ENCODE measurements around the gene SPP1. TPM values are rescaled to one million over a fixed set of nuclear protein-coding genes. Genes with fewer than 3 reads are reported as not detected.
"Not testable (repeated sequence)": the region's sequence is repeated elsewhere in the genome, so short reads cannot be mapped to it uniquely, and the experiment has no call there.

Gene SPP1
- polyA plus RNA-seq, 3 donors: 0.08 TPM; not detected in 2

GRCh38 chr4:87934157-87934704 lies 41.3 kb upstream of the SPP1 start:
- no CpG with 5 or more reads among the region's 2 CpGs for WGBS (ENCODE audit: insufficient coverage)
- Mint-ChIP-seq H3K9me3 (peaks cover 0 to 12% (median 8%) of the 10 kb centered on the region in 7 donors), H3K27me3 (ENCODE audit: low read depth in 3 of 3) (no peaks in the 10 kb centered on the region), H3K27ac (no peak overlapping the region), H3K4me1 (no peaks in the 10 kb centered on the region), H3K4me3 (no peak overlapping the region), H3K36me3 (no peaks in the 10 kb centered on the region)
- Histone ChIP-seq H3K27ac (ENCODE audit: low read depth in 1 of 2, low read length in 2 of 2) (no peak overlapping the region), H3K4me1 (ENCODE audit: control insufficient read depth in 1 of 2, insufficient read depth in 2 of 2, low read length in 2 of 2) (no peaks in the 10 kb centered on the region), H3K9me3 (replicated peaks in 1 of 2; ENCODE audit: control insufficient read depth in 1 of 2, insufficient read depth in 1 of 2, low read length in 2 of 2) (peaks cover 0 to 5% of the 10 kb centered on the region in 2 donors), H3K79me2 (ENCODE audit: insufficient read depth, low read length) (no peaks in the 10 kb centered on the region), H4K20me1 (ENCODE audit: insufficient read depth, low read length) (no peaks in the 10 kb centered on the region), H3K4me3 (replicated peaks in 1 of 3; ENCODE audit: low read depth in 2 of 3, low read length in 3 of 3) (no peak overlapping the region), H3K36me3 (replicated peaks in 1 of 2; ENCODE audit: control insufficient read depth in 1 of 2, insufficient read depth in 2 of 2, low read length in 2 of 2) (no peaks in the 10 kb centered on the region), H2AFZ (ENCODE audit: insufficient read depth, low read depth, low read length, poor library complexity, severe bottlenecking) (no peak overlapping the region), H3K9ac (ENCODE audit: insufficient read depth, low read length, poor library complexity, severe bottlenecking) (no peak overlapping the region), H3K4me2 (replicated peaks; ENCODE audit: extremely low read depth, low read length, poor library complexity, severe bottlenecking) (no peak overlapping the region), H3K27me3 (ENCODE audit: control insufficient read depth in 2 of 2, insufficient read depth in 2 of 2, low read length in 2 of 2) (no peaks in the 10 kb centered on the region)
- intact Hi-C loops (cut with micrococcal nuclease): no loop called here
- DNase-seq: no peak
- TF ChIP-seq CTCF (IDR thresholded peaks at IDR 0.05): no peak

GRCh38 chr4:87934973-87935372 lies 40.5 kb upstream of the SPP1 start:
- peaks cover 7% of the 10 kb centered on the region for H3K4me1 Mint-ChIP-seq
- no CpG with 5 or more reads among the region's 2 CpGs for WGBS (ENCODE audit: insufficient coverage)
- no peak for DNase-seq
- no peak overlapping the region for H3K4me3 Mint-ChIP-seq
- intact Hi-C loops (cut with micrococcal nuclease): no loop called here
- Histone ChIP-seq H3K27ac (ENCODE audit: low read depth in 1 of 2, low read length in 2 of 2) (no peak overlapping the region), H2AFZ (ENCODE audit: insufficient read depth, low read depth, low read length, poor library complexity, severe bottlenecking) (no peak overlapping the region), H3K27me3 (ENCODE audit: control insufficient read depth in 2 of 2, insufficient read depth in 2 of 2, low read length in 2 of 2) (no peaks in the 10 kb centered on the region), H3K9me3 (replicated peaks in 1 of 2; ENCODE audit: control insufficient read depth in 1 of 2, insufficient read depth in 1 of 2, low read length in 2 of 2) (peaks cover 0 to 5% of the 10 kb centered on the region in 2 donors), H3K4me1 (ENCODE audit: control insufficient read depth in 1 of 2, insufficient read depth in 2 of 2, low read length in 2 of 2) (peaks cover 5% of the 10 kb centered on the region in 2 donors), H3K9ac (ENCODE audit: insufficient read depth, low read length, poor library complexity, severe bottlenecking) (no peak overlapping the region), H3K36me3 (replicated peaks in 1 of 2; ENCODE audit: control insufficient read depth in 1 of 2, insufficient read depth in 2 of 2, low read length in 2 of 2) (no peaks in the 10 kb centered on the region), H3K4me2 (replicated peaks; ENCODE audit: extremely low read depth, low read length, poor library complexity, severe bottlenecking) (no peak overlapping the region), H3K4me3 (replicated peaks in 1 of 3; ENCODE audit: low read depth in 2 of 3, low read length in 3 of 3) (no peak overlapping the region), H3K79me2 (ENCODE audit: insufficient read depth, low read length) (no peaks in the 10 kb centered on the region), H4K20me1 (ENCODE audit: insufficient read depth, low read length) (no peaks in the 10 kb centered on the region)
- H3K36me3 Mint-ChIP-seq: no peaks in the 10 kb centered on the region
- H3K27me3 Mint-ChIP-seq (ENCODE audit: low read depth in 3 of 3): no peaks in the 10 kb centered on the region
- peaks cover 0 to 12% (median 5%) of the 10 kb centered on the region in 7 donors for H3K9me3 Mint-ChIP-seq
- TF ChIP-seq CTCF (IDR thresholded peaks at IDR 0.05): no peak
- H3K27ac Mint-ChIP-seq: no peak overlapping the region

- H2AFZ ChIP-seq (ENCODE audit: insufficient read depth, low read depth, low read length, poor library complexity, severe bottlenecking); H3K4me2 ChIP-seq (replicated peaks; ENCODE audit: extremely low read depth, low read length, poor library complexity, severe bottlenecking); H3K36me3 Mint-ChIP-seq; H3K79me2 ChIP-seq (ENCODE audit: insufficient read depth, low read length); DNase-seq; H3K36me3 ChIP-seq (replicated peaks in 1 of 2; ENCODE audit: control insufficient read depth in 1 of 2, insufficient read depth in 2 of 2, low read length in 2 of 2); H3K27ac Mint-ChIP-seq; H3K4me3 ChIP-seq (replicated peaks in 1 of 3; ENCODE audit: low read depth in 2 of 3, low read length in 3 of 3); H3K4me3 Mint-ChIP-seq; H3K9ac ChIP-seq (ENCODE audit: insufficient read depth, low read length, poor library complexity, severe bottlenecking); H3K27ac ChIP-seq (ENCODE audit: low read depth in 1 of 2, low read length in 2 of 2); H3K27me3 ChIP-seq (ENCODE audit: control insufficient read depth in 2 of 2, insufficient read depth in 2 of 2, low read length in 2 of 2); H3K27me3 Mint-ChIP-seq (ENCODE audit: low read depth in 3 of 3); H3K9me3 ChIP-seq (replicated peaks in 1 of 2; ENCODE audit: control insufficient read depth in 1 of 2, insufficient read depth in 1 of 2, low read length in 2 of 2); H4K20me1 ChIP-seq (ENCODE audit: insufficient read depth, low read length); intact Hi-C loops (cut with micrococcal nuclease); H3K4me1 ChIP-seq (ENCODE audit: control insufficient read depth in 1 of 2, insufficient read depth in 2 of 2, low read length in 2 of 2): not testable (repeated sequence)
- WGBS (ENCODE audit: insufficient coverage): no CpG with 5 or more reads among the region's 9 CpGs
- H3K9me3 Mint-ChIP-seq: peaks cover 0 to 10% (median 4%) of the 10 kb centered on the region in 7 donors
- H3K4me1 Mint-ChIP-seq: peaks cover 11% of the 10 kb centered on the region
Measured at GRCh38 chr4:87935954-87936353, 39.6 kb upstream of the SPP1 start.

Measured in CD14-positive monocyte (primary cell).